Measurements from ENCODE around the gene ERBB4.
A peak's percentile ranks its signal among the peaks of the same experiment; 100 is the strongest.

The ERBB4 gene

GRCh38 chr2:211426240-211426639 lies 1112.4 kb downstream of the ERBB4 start:
- peaks cover 29% of the 10 kb centered on the region for H3K4me1 ChIP-seq (ENCODE audit: low read length)
- H3K4me3 ChIP-seq (ENCODE audit: low read length), result no peak overlapping the region

GRCh38 chr2:211423018-211423417 lies 1115.6 kb downstream of the ERBB4 start:
- no peaks in the 10 kb centered on the region for H3K79me2 ChIP-seq (ENCODE audit: low read length)

More at GRCh38 chr2:211426240-211426639, 1112.4 kb downstream of the ERBB4 start:
- Histone ChIP-seq H3K36me3 (replicated peaks; ENCODE audit: insufficient read depth, low read length) (no peaks in the 10 kb centered on the region), H4K20me1 (ENCODE audit: insufficient read depth, low read length) (no peaks in the 10 kb centered on the region), H3K27ac (ENCODE audit: low read length) (no peak overlapping the region), H3K9me2 (replicated peaks; ENCODE audit: insufficient read depth, low read length) (no peaks in the 10 kb centered on the region), H3K27me3 (replicated peaks; ENCODE audit: insufficient read depth, low read length) (no peaks in the 10 kb centered on the region), H3F3A (ENCODE audit: insufficient read depth, low read length) (peaks cover 14% of the 10 kb centered on the region), H3K4me2 (ENCODE audit: low read depth, low read length) (no peak overlapping the region), H3K9me3 (replicated peaks; ENCODE audit: insufficient read depth, low read length) (no peaks in the 10 kb centered on the region), H3K9ac (ENCODE audit: low read length) (no peak overlapping the region), H2AFZ (ENCODE audit: low read length) (no peak overlapping the region), H3K79me2 (ENCODE audit: low read length) (no peaks in the 10 kb centered on the region)
- no peak for DNase-seq
- TF ChIP-seq CTCF (IDR thresholded peaks at IDR 0.05; ENCODE audit: low read length), result no peak
- no peak for TF ChIP-seq EZH2 (optimal IDR thresholded peaks at IDR 0.05; ENCODE audit: low read depth, low read length)
- no peak for TF ChIP-seq EZH2phosphoT487 (IDR thresholded peaks at IDR 0.05; ENCODE audit: low read length)

GRCh38 chr2:211417544-211417943 lies 1121.1 kb downstream of the ERBB4 start:
- no peak for TF ChIP-seq EZH2 (optimal IDR thresholded peaks at IDR 0.05; ENCODE audit: low read depth, low read length)
- TF ChIP-seq CTCF (IDR thresholded peaks at IDR 0.05; ENCODE audit: low read length), result no peak
- TF ChIP-seq EZH2phosphoT487 (IDR thresholded peaks at IDR 0.05; ENCODE audit: low read length), result no peak
- Histone ChIP-seq H3K4me2 (ENCODE audit: low read depth, low read length) (no peak overlapping the region), H3K36me3 (replicated peaks; ENCODE audit: insufficient read depth, low read length) (no peaks in the 10 kb centered on the region), H3K9me3 (replicated peaks; ENCODE audit: insufficient read depth, low read length) (no peaks in the 10 kb centered on the region), H2AFZ (ENCODE audit: low read length) (no peak overlapping the region), H3F3A (ENCODE audit: insufficient read depth, low read length) (peaks cover 3% of the 10 kb centered on the region), H3K27me3 (replicated peaks; ENCODE audit: insufficient read depth, low read length) (no peaks in the 10 kb centered on the region), H3K4me3 (ENCODE audit: low read length) (no peak overlapping the region), H3K27ac (ENCODE audit: low read length) (no peak overlapping the region), H3K79me2 (ENCODE audit: low read length) (no peaks in the 10 kb centered on the region), H3K9ac (ENCODE audit: low read length) (no peak overlapping the region), H4K20me1 (ENCODE audit: insufficient read depth, low read length) (no peaks in the 10 kb centered on the region), H3K4me1 (ENCODE audit: low read length) (peaks cover 10% of the 10 kb centered on the region), H3K9me2 (replicated peaks; ENCODE audit: insufficient read depth, low read length) (no peaks in the 10 kb centered on the region)
- no peak for DNase-seq

More at GRCh38 chr2:211423018-211423417, 1115.6 kb downstream of the ERBB4 start:
- TF ChIP-seq EZH2phosphoT487 (IDR thresholded peaks at IDR 0.05; ENCODE audit: low read length) (no peak), EZH2 (optimal IDR thresholded peaks at IDR 0.05; ENCODE audit: low read depth, low read length) (no peak), CTCF (IDR thresholded peaks at IDR 0.05; ENCODE audit: low read length) (no peak)
- peak overlapping the region; percentile 47; the same call in 1 of the 2 replicates for H3K27ac ChIP-seq (ENCODE audit: low read length)
- H2AFZ ChIP-seq (ENCODE audit: low read length), result no peak overlapping the region
- H3K9me2 ChIP-seq (replicated peaks; ENCODE audit: insufficient read depth, low read length), result no peaks in the 10 kb centered on the region
- no peaks in the 10 kb centered on the region for H3K36me3 ChIP-seq (replicated peaks; ENCODE audit: insufficient read depth, low read length)
- no peaks in the 10 kb centered on the region for H3K27me3 ChIP-seq (replicated peaks; ENCODE audit: insufficient read depth, low read length)
- H3K4me3 ChIP-seq (ENCODE audit: low read length), result peak overlapping the region; percentile 8; the same call in 1 of the 2 replicates
- H3K4me2 ChIP-seq (ENCODE audit: low read depth, low read length), result peak overlapping the region; percentile 51
- peaks cover 22% of the 10 kb centered on the region for H3K4me1 ChIP-seq (ENCODE audit: low read length)
- H3K9ac ChIP-seq (ENCODE audit: low read length), result no peak overlapping the region
- no peaks in the 10 kb centered on the region for H4K20me1 ChIP-seq (ENCODE audit: insufficient read depth, low read length)
- peak; percentile 90 for DNase-seq
- H3K9me3 ChIP-seq (replicated peaks; ENCODE audit: insufficient read depth, low read length), result no peaks in the 10 kb centered on the region
- peaks cover 14% of the 10 kb centered on the region for H3F3A ChIP-seq (ENCODE audit: insufficient read depth, low read length)

Data from MM.1S (cell line).